IMR-90 (cell line): ENCODE results near the gene DLK2. TPM values are rescaled to one million over a fixed set of nuclear protein-coding genes. Genes with fewer than 3 reads are reported as not detected.

ENCODE experiments used
- ATAC-seq: fragments of 200-7000 bp; cut with Tn5 transposase; 2 replicates; pipeline ENCODE4 v1.9.1; 2020; ENCODE audit warnings: low read depth, mild to moderate bottlenecking, moderate library complexity
- BruUV-seq: library from RNA; stranded (reverse); fragments of 400-500 nt; replicated peaks from 2 replicates; lab custom pipeline; 2021; lab: Mats Ljungman, UMichigan
- CTCF ChIA-PET: fragments of 300-600 bp; formaldehyde crosslinking; extraction: SDS; loops from one replicate; lab custom pipeline; 2021; ENCODE audit warnings: antibody characterized with exemption; lab: Yijun Ruan, JAX
- POLR2A ChIA-PET: fragments of 300-600 bp; sonication (Branson Sonifier 250); formaldehyde crosslinking; loops from one replicate; lab custom pipeline; 2022; ENCODE audit warnings: antibody characterized with exemption; ENCODE audit not compliant: unreplicated experiment; lab: Charles Lee
- DNase-seq: peaks from one replicate; pipeline ENCODE4 v3.0.0; 2013
- H2AFZ ChIP-seq: replicated peaks from 2 replicates; pipeline ENCODE3; 2013; ENCODE audit warnings: low read length, mild to moderate bottlenecking; ENCODE audit not compliant: poor library complexity
- H2AK5ac ChIP-seq: 2 replicates; pipeline ENCODE4 v1.6.1; 2013; ENCODE audit warnings: low read depth, low read length, inconsistent platforms
- H2AK9ac ChIP-seq: replicated peaks from 2 replicates; pipeline ENCODE3; 2013; ENCODE audit warnings: mild to moderate bottlenecking, low read depth, low read length, moderate library complexity; ENCODE audit not compliant: poor library complexity
- H2BK120ac ChIP-seq: 2 replicates; pipeline ENCODE4 v1.6.1; 2013; ENCODE audit warnings: low read depth, low read length, inconsistent platforms
- H2BK15ac ChIP-seq: 3 replicates; pipeline ENCODE4 v1.6.1; 2013; ENCODE audit warnings: low read depth, low read length, inconsistent platforms
- H2BK20ac ChIP-seq: 2 replicates; pipeline ENCODE4 v1.6.1; 2013; ENCODE audit warnings: low read depth, mild to moderate bottlenecking, inconsistent platforms, low read length, moderate library complexity
- H2BK5ac ChIP-seq: 2 replicates; pipeline ENCODE4 v1.6.1; 2013; ENCODE audit warnings: mild to moderate bottlenecking, low read depth, low read length, inconsistent platforms; ENCODE audit not compliant: poor library complexity, severe bottlenecking
- H3K14ac ChIP-seq: replicated peaks from 2 replicates; pipeline ENCODE4 v1.6.1; 2013; ENCODE audit warnings: low read depth, low read length, inconsistent platforms
- H3K18ac ChIP-seq: 2 replicates; pipeline ENCODE4 v1.6.1; 2013; ENCODE audit warnings: low read depth, low read length, control low read depth
- H3K23ac ChIP-seq: 2 replicates; pipeline ENCODE4 v1.6.1; 2013; ENCODE audit warnings: low read depth, low read length, inconsistent platforms
- H3K27ac ChIP-seq: 2 replicates; pipeline ENCODE4 v1.5.1; 2013; ENCODE audit warnings: mild to moderate bottlenecking, control low read depth, low read length; ENCODE audit not compliant: insufficient read depth
- H3K27me3 ChIP-seq: 2 replicates; pipeline ENCODE4 v1.6.1; 2013; ENCODE audit warnings: low read length; ENCODE audit not compliant: control insufficient read depth, insufficient read depth
- H3K36me3 ChIP-seq: 2 replicates; pipeline ENCODE4 v1.6.1; 2013; ENCODE audit warnings: low read length, mixed read lengths; ENCODE audit not compliant: control insufficient read depth, insufficient read depth
- H3K4ac ChIP-seq: 2 replicates; pipeline ENCODE4 v1.6.1; 2013; ENCODE audit warnings: low read depth, low read length, inconsistent platforms
- H3K4me1 ChIP-seq: 2 replicates; pipeline ENCODE4 v1.6.1; 2013; ENCODE audit warnings: low read length, mixed read lengths; ENCODE audit not compliant: control insufficient read depth, insufficient read depth
- H3K4me2 ChIP-seq: 2 replicates; pipeline ENCODE4 v1.6.1; 2013; ENCODE audit warnings: low read depth, mild to moderate bottlenecking, control low read depth, low read length, moderate library complexity
- H3K4me3 ChIP-seq: 2 replicates; pipeline ENCODE4 v1.5.1; 2013; ENCODE audit warnings: low read depth, mild to moderate bottlenecking, control low read depth, low read length, moderate library complexity; ENCODE audit not compliant: insufficient read depth
- H3K56ac ChIP-seq: 2 replicates; pipeline ENCODE4 v1.6.1; 2013; ENCODE audit warnings: low read length, inconsistent platforms; ENCODE audit not compliant: insufficient read depth; ENCODE audit errors: extremely low read depth
- H3K79me1 ChIP-seq, 2 experiments: 2 replicates each; pipeline ENCODE4 v1.6.1; 2013; ENCODE audit warnings: low read length in 2 of 2, inconsistent platforms in 1 of 2, low read depth in 1 of 2
- H3K9ac ChIP-seq: 2 replicates; pipeline ENCODE4 v1.6.1; 2013; ENCODE audit warnings: low read depth, low read length, control low read depth
- H3K9me1 ChIP-seq: 2 replicates; pipeline ENCODE4 v1.6.1; 2013; ENCODE audit warnings: low read length, inconsistent platforms; ENCODE audit not compliant: insufficient read depth
- H3K9me3 ChIP-seq: 2 replicates; pipeline ENCODE4 v1.6.1; 2013; ENCODE audit warnings: low read length; ENCODE audit not compliant: control insufficient read depth, insufficient read depth
- H4K20me1 ChIP-seq: 2 replicates; pipeline ENCODE4 v1.6.1; 2013; ENCODE audit warnings: low read length, inconsistent platforms; ENCODE audit not compliant: insufficient read depth
- H4K5ac ChIP-seq: 2 replicates; pipeline ENCODE4 v1.6.1; 2013; ENCODE audit warnings: mild to moderate bottlenecking, low read depth, low read length, control low read depth
- H4K8ac ChIP-seq, 2 experiments: 2 replicates each; pipeline ENCODE4 v1.6.1; 2013; ENCODE audit warnings: low read depth in 2 of 2, low read length in 2 of 2, control low read depth in 1 of 2, inconsistent platforms in 1 of 2
- H4K91ac ChIP-seq: 2 replicates; pipeline ENCODE4 v1.6.1; 2013; ENCODE audit warnings: low read depth, low read length, inconsistent platforms; ENCODE audit not compliant: insufficient read depth
- BHLHE40 ChIP-seq: fragments of 150-350 bp; IDR thresholded peaks from 2 replicates; pipeline ENCODE4 v1.6.1; 2016; ENCODE audit warnings: mild to moderate bottlenecking, low read depth, low read length
- CEBPB ChIP-seq: IDR thresholded peaks from 2 replicates; pipeline ENCODE4 v1.6.1; 2012; ENCODE audit warnings: low read depth, low read length, improper control_type of control experiment
- CHD1 ChIP-seq: IDR thresholded peaks from 2 replicates; pipeline ENCODE4 v1.6.1; 2012; ENCODE audit warnings: low read depth, low read length, improper control_type of control experiment
- FOS ChIP-seq: fragments of 150-350 bp; IDR thresholded peaks from 2 replicates; pipeline ENCODE4 v1.6.1; 2016; ENCODE audit warnings: low read depth, low read length
- MAFK ChIP-seq: IDR thresholded peaks from 2 replicates; pipeline ENCODE4 v1.6.1; 2012; ENCODE audit warnings: low read depth, low read length, improper control_type of control experiment
- MAZ ChIP-seq: IDR thresholded peaks from 2 replicates; pipeline ENCODE4 v1.6.1; 2012; ENCODE audit warnings: low read depth, mild to moderate bottlenecking, low read length, improper control_type of control experiment, moderate library complexity, borderline replicate concordance
- MXI1 ChIP-seq: IDR thresholded peaks from 2 replicates; pipeline ENCODE4 v1.6.1; 2012; ENCODE audit warnings: low read depth, mild to moderate bottlenecking, low read length, moderate library complexity, borderline replicate concordance
- NFE2L2 ChIP-seq: fragments of 150-350 bp; IDR thresholded peaks from 2 replicates; pipeline ENCODE4 v1.6.1; 2016; ENCODE audit warnings: low read depth, mild to moderate bottlenecking, low read length
- POLR2A ChIP-seq: IDR thresholded peaks from 2 replicates; pipeline ENCODE4 v1.6.1; 2012; ENCODE audit warnings: mild to moderate bottlenecking, low read depth, low read length
- RAD21 ChIP-seq: IDR thresholded peaks from 2 replicates; pipeline ENCODE4 v1.6.1; 2012; ENCODE audit warnings: low read length, improper control_type of control experiment
- RCOR1 ChIP-seq: IDR thresholded peaks from 2 replicates; pipeline ENCODE4 v1.6.1; 2012; ENCODE audit warnings: mild to moderate bottlenecking, low read length, improper control_type of control experiment; ENCODE audit not compliant: insufficient replicate concordance
- RFX5 ChIP-seq: IDR thresholded peaks from 2 replicates; pipeline ENCODE4 v1.8.0; 2012; ENCODE audit warnings: low read depth, mild to moderate bottlenecking, low read length, moderate library complexity
- SMC3 ChIP-seq: fragments of 150-350 bp; IDR thresholded peaks from 2 replicates; pipeline ENCODE4 v1.6.1; 2016; ENCODE audit warnings: low read depth, mild to moderate bottlenecking, antibody characterized with exemption, low read length, moderate library complexity
- WGBS, 2 experiments: methylation state at CpG; one replicate each; pipeline versions ENCODE4 v1.1.5 to v1.1.7; 2013; ENCODE audit warnings: missing lambda C conversion rate in 2 of 2; ENCODE audit not compliant: insufficient read length in 1 of 2; ENCODE audit errors: extremely low coverage in 2 of 2; 5-methylcytosine and 5-hydroxymethylcytosine counted together
- dilution Hi-C: fragments of 300-500 bp; cut with HindIII; formaldehyde crosslinking; loops from one replicate; pipeline ENCODE4 v1.14.3; 2018; ENCODE audit warnings: low sequenced_read_pairs; ENCODE audit not compliant: unreplicated experiment
- in situ Hi-C: fragments of 300-500 bp; cut with MboI; formaldehyde crosslinking; loops from 3 replicates; pipeline ENCODE4 v1.14.3; 2019; ENCODE audit warnings: low sequenced_read_pairs, inconsistent platforms, mixed read lengths
- intact Hi-C: fragments of 100-400 bp; cut with micrococcal nuclease; formaldehyde crosslinking; loops from 2 replicates; pipeline ENCODE4 v1.10.0; 2022
- polyA plus RNA-seq, 3 experiments: library from polyadenylated mRNA; depleted of rRNA; stranded (reverse); fragments of >200 nt; gene quantifications; 2 replicates each; pipeline ENCODE4 v1.2.3, GENCODE V29; 2012; ENCODE audit warnings: low replicate concordance in 1 of 3
- total RNA-seq: library from RNA; depleted of rRNA; stranded (reverse); fragments of >200 nt; gene quantifications from 2 replicates; pipeline ENCODE4 v1.2.3, GENCODE V29; 2012
- TF ChIP-seq, protein P1 (sequence below): fragments of 150-350 bp; IDR thresholded peaks from 2 replicates; pipeline ENCODE4 v1.6.1; 2016; ENCODE audit warnings: low read depth, mild to moderate bottlenecking, low read length, moderate library complexity, borderline replicate concordance
- TF ChIP-seq, protein P2 (sequence below): fragments of 150-350 bp; IDR thresholded peaks from 2 replicates; pipeline ENCODE4 v1.6.1; 2017; ENCODE audit warnings: mild to moderate bottlenecking, antibody characterized with exemption, low read length, low read depth
- TF ChIP-seq, protein P3 (sequence below): conservative IDR thresholded peaks from 2 replicates; pipeline ENCODE4 v1.5.1; 2012; ENCODE audit warnings: mild to moderate bottlenecking, low read depth, low read length, improper control_type of control experiment

DLK2 gene
- total and polyA plus RNA-seq, 2 of the 4 experiments (the other 2 are of a cell fraction), result 0.90 to 2.8 TPM

DNA sequence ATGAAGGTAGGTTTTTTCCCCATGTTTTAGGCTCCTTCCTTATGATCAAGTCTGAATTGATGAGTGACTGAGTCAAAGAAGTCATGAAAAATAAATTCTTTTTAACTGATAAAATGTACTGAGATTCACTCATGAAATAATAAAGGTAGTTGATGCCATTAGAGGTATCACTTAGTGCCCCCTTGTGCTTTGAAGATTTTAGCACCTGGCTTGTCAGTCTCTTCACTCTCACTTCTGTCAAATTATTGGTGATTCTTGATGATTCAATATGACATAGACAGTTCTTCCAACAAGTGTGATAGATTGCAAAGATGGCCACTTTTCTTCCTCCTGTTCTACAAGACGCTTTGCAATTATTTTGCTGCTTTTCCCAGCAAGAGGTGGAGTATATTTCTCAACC is 4.2 kb upstream of the DLK2 start:
- Histone ChIP-seq H2AK9ac (no peak overlapping the region), H2BK15ac (no peak overlapping the region), H3K4me3 (no peak overlapping the region), H3K4me1 (peaks cover 2% of the 10 kb centered on the region; the same call in 1 of the 2 replicates), H3K27me3 (peaks cover 29% of the 10 kb centered on the region), H2BK5ac (no peak overlapping the region), H3K36me3 (no peaks in the 10 kb centered on the region), H2BK120ac (no peak overlapping the region), H4K8ac (no peak overlapping the region), H3K14ac (no peak overlapping the region), H3K9me1 (no peaks in the 10 kb centered on the region), H2AFZ (no peak overlapping the region), H2AK5ac (no peak overlapping the region), H4K20me1 (no peaks in the 10 kb centered on the region), H3K23ac (no peak overlapping the region), H3K56ac (no peak overlapping the region), H4K5ac (no peak overlapping the region), H3K18ac (no peak overlapping the region), H2BK20ac (no peak overlapping the region), H4K91ac (no peak overlapping the region), H3K79me1 (no peaks in the 10 kb centered on the region), H3K9me3 (no peaks in the 10 kb centered on the region; the same call in 1 of the 2 replicates), H3K4ac (no peak overlapping the region), H3K27ac (no peak overlapping the region), H3K9ac (no peak overlapping the region), H3K4me2 (no peak overlapping the region)
- no TSS peak for BruUV-seq
- intact Hi-C loops, result no loop called here
- TF ChIP-seq, protein P1, sequence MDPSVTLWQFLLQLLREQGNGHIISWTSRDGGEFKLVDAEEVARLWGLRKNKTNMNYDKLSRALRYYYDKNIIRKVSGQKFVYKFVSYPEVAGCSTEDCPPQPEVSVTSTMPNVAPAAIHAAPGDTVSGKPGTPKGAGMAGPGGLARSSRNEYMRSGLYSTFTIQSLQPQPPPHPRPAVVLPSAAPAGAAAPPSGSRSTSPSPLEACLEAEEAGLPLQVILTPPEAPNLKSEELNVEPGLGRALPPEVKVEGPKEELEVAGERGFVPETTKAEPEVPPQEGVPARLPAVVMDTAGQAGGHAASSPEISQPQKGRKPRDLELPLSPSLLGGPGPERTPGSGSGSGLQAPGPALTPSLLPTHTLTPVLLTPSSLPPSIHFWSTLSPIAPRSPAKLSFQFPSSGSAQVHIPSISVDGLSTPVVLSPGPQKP, result no peak
- no peak for TF ChIP-seq CEBPB
- TF ChIP-seq, protein P2, sequence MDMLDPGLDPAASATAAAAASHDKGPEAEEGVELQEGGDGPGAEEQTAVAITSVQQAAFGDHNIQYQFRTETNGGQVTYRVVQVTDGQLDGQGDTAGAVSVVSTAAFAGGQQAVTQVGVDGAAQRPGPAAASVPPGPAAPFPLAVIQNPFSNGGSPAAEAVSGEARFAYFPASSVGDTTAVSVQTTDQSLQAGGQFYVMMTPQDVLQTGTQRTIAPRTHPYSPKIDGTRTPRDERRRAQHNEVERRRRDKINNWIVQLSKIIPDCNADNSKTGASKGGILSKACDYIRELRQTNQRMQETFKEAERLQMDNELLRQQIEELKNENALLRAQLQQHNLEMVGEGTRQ, result no peak
- no peak for TF ChIP-seq POLR2A
- no peak for TF ChIP-seq RFX5
- TF ChIP-seq RCOR1, result no peak
- TF ChIP-seq MAZ, result no peak
- no peak for TF ChIP-seq MAFK
- TF ChIP-seq FOS, result no peak
- no peak for TF ChIP-seq SMC3
- no peak for TF ChIP-seq MXI1
- TF ChIP-seq BHLHE40, result no peak
- no peak for TF ChIP-seq NFE2L2
- TF ChIP-seq, protein P3, sequence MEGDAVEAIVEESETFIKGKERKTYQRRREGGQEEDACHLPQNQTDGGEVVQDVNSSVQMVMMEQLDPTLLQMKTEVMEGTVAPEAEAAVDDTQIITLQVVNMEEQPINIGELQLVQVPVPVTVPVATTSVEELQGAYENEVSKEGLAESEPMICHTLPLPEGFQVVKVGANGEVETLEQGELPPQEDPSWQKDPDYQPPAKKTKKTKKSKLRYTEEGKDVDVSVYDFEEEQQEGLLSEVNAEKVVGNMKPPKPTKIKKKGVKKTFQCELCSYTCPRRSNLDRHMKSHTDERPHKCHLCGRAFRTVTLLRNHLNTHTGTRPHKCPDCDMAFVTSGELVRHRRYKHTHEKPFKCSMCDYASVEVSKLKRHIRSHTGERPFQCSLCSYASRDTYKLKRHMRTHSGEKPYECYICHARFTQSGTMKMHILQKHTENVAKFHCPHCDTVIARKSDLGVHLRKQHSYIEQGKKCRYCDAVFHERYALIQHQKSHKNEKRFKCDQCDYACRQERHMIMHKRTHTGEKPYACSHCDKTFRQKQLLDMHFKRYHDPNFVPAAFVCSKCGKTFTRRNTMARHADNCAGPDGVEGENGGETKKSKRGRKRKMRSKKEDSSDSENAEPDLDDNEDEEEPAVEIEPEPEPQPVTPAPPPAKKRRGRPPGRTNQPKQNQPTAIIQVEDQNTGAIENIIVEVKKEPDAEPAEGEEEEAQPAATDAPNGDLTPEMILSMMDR, result no peak
- no peak for TF ChIP-seq RAD21
- TF ChIP-seq CHD1, result no peak
- ChIA-PET CTCF (no interaction called here), POLR2A (no interaction called here)
- no peak for ATAC-seq
- dilution Hi-C loops, result no loop called here
- WGBS, 2 experiments, result no CpG with 5 or more reads among the region's 1 CpG
- in situ Hi-C loops, result no loop called here
- DNase-seq, result no peak
